Vagina (tissue), 2 donors: ENCODE results near the gene SPINK1.

ENCODE experiments used
- POLR2AphosphoS5 ChIP-seq, 2 donors: sonication (generic); formaldehyde crosslinking; IDR thresholded peaks; one replicate each; pipeline ENCODE4 v1.9.0; 2017; ENCODE audit warnings: antibody characterized with exemption in 2 of 2, mild to moderate bottlenecking in 2 of 2, low read depth in 1 of 2; ENCODE audit not compliant: insufficient read depth in 1 of 2
- TF ChIP-seq, protein P1 (sequence below), 3 experiments: fragments of 450-650 bp in 2 of 3; fragments of 200-600 bp in 1 of 3; sonication (generic) in 1 of 3; IDR thresholded peaks; one replicate each; pipeline ENCODE4 v1.5.1; 2017 to 2019; ENCODE audit warnings: antibody characterized with exemption in 3 of 3, mild to moderate bottlenecking in 2 of 3, moderate library complexity in 2 of 3

DNA sequence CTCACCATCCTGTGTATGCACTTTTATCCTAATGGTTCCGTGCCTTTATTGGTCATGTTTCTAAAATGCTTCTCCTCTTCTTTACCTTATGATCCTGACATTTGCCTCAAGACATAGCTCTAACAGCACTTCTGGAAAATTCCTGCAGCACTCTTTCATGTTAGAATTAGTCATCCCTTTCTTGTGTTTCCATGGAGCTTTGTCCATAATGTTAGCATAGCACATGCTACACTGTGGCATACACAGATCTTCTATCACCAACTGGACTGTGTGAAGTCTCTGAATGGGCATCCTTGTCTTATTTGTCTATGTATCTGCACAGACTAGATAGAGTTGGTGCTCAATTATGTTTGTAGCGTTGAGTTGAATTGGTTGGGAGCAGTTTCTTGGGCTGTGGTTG lies 49.0 kb upstream of the SPINK1 start:
- TF ChIP-seq, protein P1, sequence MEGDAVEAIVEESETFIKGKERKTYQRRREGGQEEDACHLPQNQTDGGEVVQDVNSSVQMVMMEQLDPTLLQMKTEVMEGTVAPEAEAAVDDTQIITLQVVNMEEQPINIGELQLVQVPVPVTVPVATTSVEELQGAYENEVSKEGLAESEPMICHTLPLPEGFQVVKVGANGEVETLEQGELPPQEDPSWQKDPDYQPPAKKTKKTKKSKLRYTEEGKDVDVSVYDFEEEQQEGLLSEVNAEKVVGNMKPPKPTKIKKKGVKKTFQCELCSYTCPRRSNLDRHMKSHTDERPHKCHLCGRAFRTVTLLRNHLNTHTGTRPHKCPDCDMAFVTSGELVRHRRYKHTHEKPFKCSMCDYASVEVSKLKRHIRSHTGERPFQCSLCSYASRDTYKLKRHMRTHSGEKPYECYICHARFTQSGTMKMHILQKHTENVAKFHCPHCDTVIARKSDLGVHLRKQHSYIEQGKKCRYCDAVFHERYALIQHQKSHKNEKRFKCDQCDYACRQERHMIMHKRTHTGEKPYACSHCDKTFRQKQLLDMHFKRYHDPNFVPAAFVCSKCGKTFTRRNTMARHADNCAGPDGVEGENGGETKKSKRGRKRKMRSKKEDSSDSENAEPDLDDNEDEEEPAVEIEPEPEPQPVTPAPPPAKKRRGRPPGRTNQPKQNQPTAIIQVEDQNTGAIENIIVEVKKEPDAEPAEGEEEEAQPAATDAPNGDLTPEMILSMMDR (IDR thresholded peaks at IDR 0.05), result no peak
- no peak for TF ChIP-seq POLR2AphosphoS5 (IDR thresholded peaks at IDR 0.05; ENCODE audit: insufficient read depth in 1 of 2, low read depth in 1 of 2)
